Transverse colon (tissue), 4 donors: ENCODE measurements around the gene MGME1. TPM values are rescaled to one million over a fixed set of nuclear protein-coding genes. Genes with fewer than 3 reads are reported as not detected.

Source experiments
- DNase-seq: peaks from one replicate; pipeline ENCODE4 v3.0.0-alpha.2; 2019
- H3K27ac ChIP-seq, 4 donors: fragments of 200-600 bp; sonication (generic); 2 replicates each; pipeline ENCODE4 v1.5.1; 2016 to 2018; ENCODE audit warnings: inconsistent platforms in 4 of 4
- H3K27me3 ChIP-seq: fragments of 200-600 bp; sonication (generic); 2 replicates; pipeline ENCODE4 v1.5.1; 2017; ENCODE audit warnings: inconsistent platforms
- H3K36me3 ChIP-seq, 4 donors: fragments of 200-600 bp; sonication (generic); 2 replicates each; pipeline ENCODE4 v1.5.1; 2017 to 2019; ENCODE audit warnings: inconsistent platforms in 4 of 4
- H3K4me1 ChIP-seq, 4 donors: fragments of 200-600 bp; sonication (generic); 2 replicates each; pipeline ENCODE4 v1.5.1; 2017 to 2020; ENCODE audit warnings: inconsistent platforms in 4 of 4
- H3K4me3 ChIP-seq, 4 donors: fragments of 200-600 bp; sonication (generic); 1 replicate in 1 of 4; 2 replicates in 3 of 4; pipeline versions ENCODE4 v1.5.1 to v1.6.1; 2017 to 2019; ENCODE audit warnings: inconsistent platforms in 4 of 4
- H3K9me3 ChIP-seq, 2 donors: fragments of 200-600 bp; sonication (generic); 2 replicates each; pipeline ENCODE4 v1.5.1; 2017 to 2019; ENCODE audit warnings: inconsistent platforms in 2 of 2
- CTCF ChIP-seq, 5 experiments: fragments of 200-600 bp in 3 of 5; fragments of 450-650 bp in 2 of 5; sonication (generic) in 3 of 5; IDR thresholded peaks; 1 replicate in 2 of 5; 2 replicates in 3 of 5; pipeline ENCODE4 v1.5.1; 2016 to 2017; ENCODE audit warnings: antibody characterized with exemption in 5 of 5, inconsistent platforms in 3 of 5, mild to moderate bottlenecking in 2 of 5, moderate library complexity in 1 of 5
- EP300 ChIP-seq: sonication (generic); formaldehyde crosslinking; IDR thresholded peaks from one replicate; pipeline ENCODE4 v1.6.1; 2017; ENCODE audit warnings: antibody characterized with exemption, low read depth
- POLR2A ChIP-seq: fragments of 450-650 bp; IDR thresholded peaks from one replicate; pipeline ENCODE4 v1.6.1; 2016; ENCODE audit warnings: antibody characterized with exemption, mild to moderate bottlenecking, moderate library complexity
- POLR2AphosphoS5 ChIP-seq, 3 donors: sonication (generic); formaldehyde crosslinking; IDR thresholded peaks; one replicate each; pipeline ENCODE4 v1.6.1; 2016; ENCODE audit warnings: antibody characterized with exemption in 3 of 3
- whole genome bisulfite sequencing, 2 donors: methylation state at CpG; one replicate each; pipeline ENCODE4 v1.1.5; 2018; ENCODE audit warnings: low coverage in 1 of 2; 5-methylcytosine and 5-hydroxymethylcytosine counted together
- in situ Hi-C, 4 donors: fragments of 200-750 bp; cut with MboI; loops; one replicate each; pipeline versions ENCODE4 v1.15.0 to v1.15.1; 2017; ENCODE audit warnings: low sequenced_read_pairs in 3 of 4, low pct_ligation_motif_present in 1 of 4, low pct_unique_long_range_greater_than_20kb in 1 of 4
- intact Hi-C: fragments of 100-400 bp; cut with DNase I; formaldehyde crosslinking; loops from one replicate; pipeline ENCODE4 v1.15.1; 2023; ENCODE audit warnings: low total_unique reads
- small RNA-seq, 4 donors: library from RNA; depleted of rRNA; stranded (forward); fragments of <200 nt; gene quantifications; one replicate each; pipeline ENCODE3, GENCODE V24; 2016
- total RNA-seq, 4 donors: library from RNA; depleted of rRNA; stranded (reverse); fragments of >200 nt; gene quantifications; one replicate each; pipeline ENCODE4 v1.1.0, GENCODE V29; 2016

Gene MGME1
- total RNA-seq, 4 donors from 2014 or later, result 4.1 to 18.8 (median 14.3) TPM

GRCh38 chr20:18031888-18032509 lies 63.2 kb downstream of the MGME1 start:
- Histone ChIP-seq H3K9me3 (no peaks in the 10 kb centered on the region), H3K27ac (peak overlapping the region; percentile 83 to 87 (median 85)), H3K4me1 (peaks cover 0 to 39% (median 28%) of the 10 kb centered on the region in 4 donors), H3K4me3 (no peak overlapping the region), H3K27me3 (no peaks in the 10 kb centered on the region), H3K36me3 (no peaks in the 10 kb centered on the region)
- DNase-seq, result peak; percentile 54
- intact Hi-C loops, result no loop called here
- 43 to 46% methylated on average over 6 to 7 of the region's 7 CpGs for WGBS, 2 donors
- in situ Hi-C loops, result no loop called here
- TF ChIP-seq EP300, result no peak
- peak in 2 of 3 donors; percentile 32 to 85 for TF ChIP-seq POLR2AphosphoS5 (IDR thresholded peaks at IDR 0.05)
- no peak for TF ChIP-seq CTCF (IDR thresholded peaks at IDR 0.05)
- TF ChIP-seq POLR2A, result peak; percentile 62

GRCh38 chr20:18032977-18033892 lies 64.4 kb downstream of the MGME1 start:
- H3K27ac ChIP-seq, result peak overlapping the region; percentile 83 to 87 (median 85)
- peak; percentile 82 for DNase-seq
- H3K4me1 ChIP-seq, result peaks cover 0 to 39% (median 28%) of the 10 kb centered on the region in 4 donors
- H3K9me3 ChIP-seq, result no peaks in the 10 kb centered on the region
- intact Hi-C loops (no loop called here), in situ Hi-C loops (no loop called here)
- no peaks in the 10 kb centered on the region for H3K27me3 ChIP-seq
- H3K4me3 ChIP-seq, result no peak overlapping the region
- 34 to 42% methylated on average over 12 to 17 of the region's 17 CpGs for WGBS, 2 donors
- H3K36me3 ChIP-seq, result no peaks in the 10 kb centered on the region
- TF ChIP-seq POLR2A (peak; percentile 40), EP300 (no peak), POLR2AphosphoS5 (IDR thresholded peaks at IDR 0.05) (peak in 2 of 3 donors; percentile 59 to 64), CTCF (IDR thresholded peaks at IDR 0.05) (peak in 2 of 5 experiments; percentile 19 to 37)

DNA sequence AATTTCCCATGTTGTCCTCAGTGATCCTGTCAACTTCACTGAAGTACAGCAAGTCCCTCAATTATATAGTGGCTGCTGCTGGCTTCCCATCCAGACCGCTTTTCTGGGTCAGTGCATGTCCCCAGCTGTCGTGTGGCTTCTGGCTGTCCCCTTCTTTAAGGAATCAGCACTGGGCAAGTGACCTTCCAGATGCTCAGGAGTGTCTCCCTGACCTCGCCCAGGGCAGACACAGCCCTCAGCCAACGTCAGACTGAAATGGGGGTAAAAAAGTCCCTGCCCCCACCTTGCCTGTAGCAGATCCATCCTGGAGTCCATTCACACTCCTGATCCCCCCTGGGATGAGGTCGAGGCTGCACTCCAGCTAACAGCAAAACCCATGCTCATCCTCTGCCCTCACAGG lies 65.2 kb downstream of the MGME1 start:
- in situ Hi-C loops (no loop called here), intact Hi-C loops (no loop called here)
- H3K4me1 ChIP-seq, result peaks cover 0 to 39% (median 28%) of the 10 kb centered on the region in 4 donors
- 55% methylated on average over 5 of the region's 5 CpGs; no CpG with 5 or more reads in 1 of the 2 donors for WGBS, 2 donors
- H3K36me3 ChIP-seq, result no peaks in the 10 kb centered on the region
- H3K27ac ChIP-seq, result peak overlapping the region; percentile 83 to 87 (median 85)
- no peak for DNase-seq
- TF ChIP-seq POLR2AphosphoS5 (IDR thresholded peaks at IDR 0.05) (no peak), EP300 (no peak), POLR2A (no peak)
- H3K9me3 ChIP-seq, result no peaks in the 10 kb centered on the region
- no peaks in the 10 kb centered on the region for H3K27me3 ChIP-seq
- H3K4me3 ChIP-seq, result no peak overlapping the region

GRCh38 chr20:18039063-18039462 lies 70.2 kb downstream of the MGME1 start:
- Histone ChIP-seq H3K4me1 (peaks cover 0 to 11% (median 2%) of the 10 kb centered on the region in 4 donors), H3K9me3 (no peaks in the 10 kb centered on the region), H3K4me3 (no peak overlapping the region), H3K36me3 (no peaks in the 10 kb centered on the region), H3K27ac (no peak overlapping the region), H3K27me3 (no peaks in the 10 kb centered on the region)
- intact Hi-C loops (no loop called here), in situ Hi-C loops (no loop called here)
- no peak for TF ChIP-seq POLR2A
- TF ChIP-seq EP300, result no peak
- TF ChIP-seq CTCF (IDR thresholded peaks at IDR 0.05), result no peak
- TF ChIP-seq POLR2AphosphoS5 (IDR thresholded peaks at IDR 0.05), result no peak
- no peak for DNase-seq
- WGBS, 2 donors, result 82 to 87% methylated on average over 3 to 5 of the region's 5 CpGs

Small RNAs within 50 kb of the gene (small RNA-seq; reads per million reads assigned to genes)
- 445 to 883 (median 766) reads per million in 4 donors for gene SNORD17

Other genes starting within 250 kb of the MGME1 start
- 100 to 1,000 TPM in 2 of 4 donors, 10 to 100 TPM in 2; 91.9 to 160 (median 122) TPM for gene SNX5, start 224 bp upstream of the MGME1 start, total RNA-seq
- 10 to 100 TPM; 28.4 to 87.6 (median 48.3) TPM for gene OVOL2, start 88.9 kb downstream of the MGME1 start, total RNA-seq
- 10 to 100 TPM; 17.3 to 58.0 (median 24.0) TPM for gene KAT14, start 168.8 kb downstream of the MGME1 start, total RNA-seq
- 10 to 100 TPM in 2 of 4 donors, 1 to 10 TPM in 2; 2.8 to 17.7 (median 11.2) TPM for gene PET117, start 168.8 kb downstream of the MGME1 start, total RNA-seq